ENCODE data around the gene PEX14. TPM values are rescaled to one million over a fixed set of nuclear protein-coding genes. Genes with fewer than 3 reads are reported as not detected.

PEX14 gene
- total RNA-seq, 1 experiment from 2014 or later, result 29.3 TPM

DNA sequence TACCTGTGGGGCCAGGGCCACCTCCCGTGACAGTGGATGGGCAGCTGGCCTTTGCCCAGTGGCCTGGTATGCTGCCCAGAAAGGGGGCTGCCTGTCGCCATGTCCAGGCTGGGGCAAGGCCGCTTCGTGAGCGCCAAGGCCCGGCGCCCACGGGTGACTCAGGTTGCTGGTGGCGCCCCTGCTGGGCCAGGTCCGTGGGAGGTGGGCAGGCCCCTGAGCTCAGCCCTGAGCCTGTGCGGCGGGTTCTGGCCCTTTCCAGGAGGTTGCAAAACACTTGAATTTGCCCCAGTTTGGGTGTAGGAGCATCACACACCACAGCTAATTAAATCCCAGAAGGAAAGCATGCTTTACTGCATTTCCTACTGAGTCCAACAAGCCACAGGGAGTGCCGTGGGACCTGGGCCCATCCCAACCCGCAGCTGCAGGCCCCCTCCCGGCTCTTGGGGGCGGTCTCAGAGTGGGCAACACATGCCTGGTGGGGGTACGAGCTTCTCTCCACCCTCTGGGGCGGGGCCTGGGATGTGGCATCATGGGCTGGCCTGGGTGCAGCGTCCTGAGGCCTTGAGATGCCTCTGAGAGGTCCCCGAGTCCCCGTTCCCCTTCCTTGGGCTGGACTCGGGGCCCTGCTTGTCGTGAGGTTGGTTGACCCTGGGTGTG lies 159.8 kb downstream of the PEX14 start:
- TF ChIP-seq TCF7L2 (IDR thresholded peaks at IDR 0.05; ENCODE audit: borderline replicate concordance, extremely low read depth, insufficient read depth, insufficient read length) (no peak), ELF1 (IDR thresholded peaks at IDR 0.05; ENCODE audit: borderline replicate concordance, low read depth) (no peak), YY1 (IDR thresholded peaks at IDR 0.05; ENCODE audit: extremely low read depth, insufficient replicate concordance, low read depth, low read length) (no peak), CBX3 (IDR thresholded peaks at IDR 0.05; ENCODE audit: low read depth) (no peak), SP1 (IDR thresholded peaks at IDR 0.05; ENCODE audit: low read depth) (no peak), JUND (IDR thresholded peaks at IDR 0.05) (no peak), SRF (IDR thresholded peaks at IDR 0.05; ENCODE audit: low read depth) (no peak), EGR1 (IDR thresholded peaks at IDR 0.05; ENCODE audit: low read depth) (no peak)
- Histone ChIP-seq H3K27me3 (ENCODE audit: insufficient read depth, low read length) (no peaks in the 10 kb centered on the region), H3K4me1 (ENCODE audit: control insufficient read depth in 1 of 2, insufficient read depth in 2 of 2, low read length in 2 of 2) (peaks cover 0 to 7% of the 10 kb centered on the region in 2 experiments; a peak in 1 of 4 replicates), H2AFZ (ENCODE audit: low read depth, low read length, poor library complexity, severe bottlenecking) (no peak overlapping the region), H3K9me3 (ENCODE audit: control insufficient read depth in 1 of 2, insufficient read depth in 1 of 2, low read depth in 1 of 2, low read length in 2 of 2) (no peaks in the 10 kb centered on the region), H3K79me2 (ENCODE audit: insufficient read depth, low read length) (no peaks in the 10 kb centered on the region), H3K27ac (ENCODE audit: low read depth, low read length) (no peak overlapping the region), H3K4me3 (replicated peaks in 1 of 2; ENCODE audit: low read depth in 1 of 2, low read length in 2 of 2) (no peak overlapping the region), H3K36me3 (ENCODE audit: control insufficient read depth in 1 of 2, insufficient read depth in 2 of 2, low read length in 2 of 2) (no peaks in the 10 kb centered on the region), H4K20me1 (ENCODE audit: insufficient read depth) (no peaks in the 10 kb centered on the region), H3K4me2 (ENCODE audit: low read length) (no peak overlapping the region), H3K9me2 (ENCODE audit: insufficient read depth) (no peaks in the 10 kb centered on the region), H3K9ac (ENCODE audit: low read length) (no peak overlapping the region)
- DNase-seq (ENCODE audit: low read depth, low spot score) (no peak), ATAC-seq (0 out of 2 replicates have a peak, but pooled peaks have one; percentile 30)
- ChIA-PET RAD21 (ENCODE audit: low non-redundant PET in 1 of 2, low total read pairs in 2 of 2, uncharacterized antibody in 2 of 2, unreplicated experiment in 2 of 2) (no interaction called here), CTCF (no interaction called here), POLR2A (no interaction called here)
- intact Hi-C loops (cut with micrococcal nuclease), result no loop called here
- BruUV-seq (replicated peaks), result no TSS peak

GRCh38 chr1:10635085-10635896 lies 160.5 kb downstream of the PEX14 start:
- Histone ChIP-seq H3K9ac (ENCODE audit: low read length) (no peak overlapping the region), H3K9me2 (ENCODE audit: insufficient read depth) (no peaks in the 10 kb centered on the region), H3K4me2 (ENCODE audit: low read length) (no peak overlapping the region), H3K27ac (ENCODE audit: low read depth, low read length) (no peak overlapping the region), H3K27me3 (ENCODE audit: insufficient read depth, low read length) (no peaks in the 10 kb centered on the region), H4K20me1 (ENCODE audit: insufficient read depth) (no peaks in the 10 kb centered on the region), H3K36me3 (ENCODE audit: control insufficient read depth in 1 of 2, insufficient read depth in 2 of 2, low read length in 2 of 2) (no peaks in the 10 kb centered on the region), H3K4me1 (ENCODE audit: control insufficient read depth in 1 of 2, insufficient read depth in 2 of 2, low read length in 2 of 2) (peaks cover 0 to 7% of the 10 kb centered on the region in 2 experiments; a peak in 1 of 4 replicates), H3K79me2 (ENCODE audit: insufficient read depth, low read length) (no peaks in the 10 kb centered on the region), H2AFZ (ENCODE audit: low read depth, low read length, poor library complexity, severe bottlenecking) (no peak overlapping the region), H3K4me3 (replicated peaks in 1 of 2; ENCODE audit: low read depth in 1 of 2, low read length in 2 of 2) (no peak overlapping the region), H3K9me3 (ENCODE audit: control insufficient read depth in 1 of 2, insufficient read depth in 1 of 2, low read depth in 1 of 2, low read length in 2 of 2) (no peaks in the 10 kb centered on the region)
- ChIA-PET RAD21 (ENCODE audit: low non-redundant PET in 1 of 2, low total read pairs in 2 of 2, uncharacterized antibody in 2 of 2, unreplicated experiment in 2 of 2) (no interaction called here), POLR2A (no interaction called here), CTCF (no interaction called here)
- BruUV-seq (replicated peaks), result no TSS peak
- DNase-seq (ENCODE audit: low read depth, low spot score), result no peak
- intact Hi-C loops (cut with micrococcal nuclease), result no loop called here
- no peak for ATAC-seq
- TF ChIP-seq JUND (IDR thresholded peaks at IDR 0.05), result no peak
- no peak for TF ChIP-seq ELF1 (IDR thresholded peaks at IDR 0.05; ENCODE audit: borderline replicate concordance, low read depth)
- TF ChIP-seq POLR2AphosphoS5 (IDR thresholded peaks at IDR 0.05; ENCODE audit: low read depth, low read length), result no peak
- no peak for TF ChIP-seq CBX3 (IDR thresholded peaks at IDR 0.05; ENCODE audit: low read depth)
- TF ChIP-seq SP1 (IDR thresholded peaks at IDR 0.05; ENCODE audit: low read depth), result no peak
- TF ChIP-seq RAD21 (IDR thresholded peaks at IDR 0.05; ENCODE audit: low read depth), result no peak
- TF ChIP-seq EZH2 (IDR thresholded peaks at IDR 0.05), result no peak
- TF ChIP-seq, protein P1, sequence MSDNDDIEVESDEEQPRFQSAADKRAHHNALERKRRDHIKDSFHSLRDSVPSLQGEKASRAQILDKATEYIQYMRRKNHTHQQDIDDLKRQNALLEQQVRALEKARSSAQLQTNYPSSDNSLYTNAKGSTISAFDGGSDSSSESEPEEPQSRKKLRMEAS (IDR thresholded peaks at IDR 0.05), result no peak
- no peak for TF ChIP-seq SRF (IDR thresholded peaks at IDR 0.05; ENCODE audit: low read depth)
- TF ChIP-seq EZH2phosphoT487 (IDR thresholded peaks at IDR 0.05; ENCODE audit: borderline replicate concordance), result no peak
- no peak for TF ChIP-seq TCF7L2 (IDR thresholded peaks at IDR 0.05; ENCODE audit: borderline replicate concordance, extremely low read depth, insufficient read depth, insufficient read length)
- TF ChIP-seq CEBPB (IDR thresholded peaks at IDR 0.05; ENCODE audit: low read depth), result no peak
- TF ChIP-seq YY1 (IDR thresholded peaks at IDR 0.05; ENCODE audit: extremely low read depth, insufficient replicate concordance, low read depth, low read length), result no peak
- no peak for TF ChIP-seq FOSL1 (IDR thresholded peaks at IDR 0.05; ENCODE audit: low read depth)
- TF ChIP-seq POLR2A (IDR thresholded peaks at IDR 0.05; ENCODE audit: borderline replicate concordance, extremely low read depth, insufficient read depth, insufficient read length), result no peak
